Skeletal muscle tissue (tissue), 4 donors: ENCODE data around the gene FBXO9. TPM values are rescaled to one million over a fixed set of nuclear protein-coding genes. Genes with fewer than 3 reads are reported as not detected.

ENCODE experiments used
- H3K27ac ChIP-seq: one replicate; pipeline ENCODE4 v1.7.0; 2013; ENCODE audit warnings: mild to moderate bottlenecking, low read depth, low read length, inconsistent platforms
- H3K27me3 ChIP-seq, 3 donors: one replicate each; pipeline ENCODE4 v1.7.0; 2013; ENCODE audit warnings: low read length in 3 of 3; ENCODE audit not compliant: control insufficient read depth in 3 of 3, insufficient read depth in 3 of 3
- H3K36me3 ChIP-seq, 3 donors: one replicate each; pipeline ENCODE4 v1.7.0; 2013; ENCODE audit warnings: low read length in 3 of 3; ENCODE audit not compliant: control insufficient read depth in 3 of 3, insufficient read depth in 3 of 3
- H3K4me1 ChIP-seq, 3 donors: one replicate each; pipeline ENCODE4 v1.7.0; 2013; ENCODE audit warnings: low read length in 3 of 3, mild to moderate bottlenecking in 3 of 3; ENCODE audit not compliant: control insufficient read depth in 3 of 3, insufficient read depth in 3 of 3
- H3K4me3 ChIP-seq, 3 donors: one replicate each; pipeline ENCODE4 v1.7.0; 2013; ENCODE audit warnings: low read length in 3 of 3
- H3K9ac ChIP-seq, 3 donors: one replicate each; pipeline ENCODE4 v1.7.0; 2013; ENCODE audit warnings: low read length in 3 of 3, mild to moderate bottlenecking in 3 of 3, moderate library complexity in 2 of 3, low read depth in 1 of 3
- H3K9me3 ChIP-seq, 3 donors: one replicate each; pipeline ENCODE4 v1.7.0; 2013; ENCODE audit warnings: low read length in 3 of 3; ENCODE audit not compliant: control insufficient read depth in 3 of 3
- total RNA-seq: library from RNA; depleted of rRNA; stranded (reverse); fragments of >200 nt; gene quantifications from one replicate; pipeline ENCODE4 v1.2.3, GENCODE V29; 2014
- donor health status: Osteomylitis.

The FBXO9 gene
- total RNA-seq, 1 donor from 2014 or later, result 30.8 TPM

GRCh38 chr6:53103993-53104675 is 38.9 kb downstream of the FBXO9 start:
- Histone ChIP-seq H3K9ac (no peak overlapping the region), H3K27ac (no peak overlapping the region), H3K4me3 (no peak overlapping the region), H3K36me3 (peaks cover 15 to 34% (median 19%) of the 10 kb centered on the region in 3 donors), H3K27me3 (no peaks in the 10 kb centered on the region), H3K4me1 (no peaks in the 10 kb centered on the region), H3K9me3 (no peaks in the 10 kb centered on the region)

- Histone ChIP-seq H3K9ac (no peak overlapping the region), H3K27ac (no peak overlapping the region), H3K9me3 (no peaks in the 10 kb centered on the region), H3K4me1 (no peaks in the 10 kb centered on the region), H3K36me3 (peaks cover 12 to 34% (median 19%) of the 10 kb centered on the region in 3 donors), H3K4me3 (no peak overlapping the region), H3K27me3 (no peaks in the 10 kb centered on the region)
Observed at GRCh38 chr6:53104916-53105315, 39.7 kb downstream of the FBXO9 start.

DNA sequence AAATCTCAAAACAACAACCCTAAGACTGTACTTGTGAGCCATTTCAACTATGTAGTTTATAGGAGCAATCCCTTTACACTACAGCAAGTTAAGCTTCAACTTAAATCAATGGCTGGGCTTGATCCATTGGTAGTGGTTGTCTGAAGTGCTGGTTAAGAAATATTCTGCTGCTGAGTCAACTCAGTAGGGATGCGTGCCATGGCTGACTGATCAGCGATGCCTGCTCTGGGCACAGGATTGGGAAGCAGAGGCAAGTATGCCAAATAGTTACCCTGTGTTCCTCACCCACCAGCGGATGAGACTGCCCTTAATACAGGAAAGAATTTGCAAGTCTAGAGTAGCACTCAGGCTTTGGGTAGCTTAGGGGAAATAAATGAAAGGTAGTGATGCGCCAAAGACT is 41.9 kb downstream of the FBXO9 start:
- H3K27ac ChIP-seq, result no peak overlapping the region
- H3K4me3 ChIP-seq, result no peak overlapping the region
- H3K9ac ChIP-seq, result no peak overlapping the region

GRCh38 chr6:53109612-53110011 is 44.4 kb downstream of the FBXO9 start:
- no peak overlapping the region for H3K9ac ChIP-seq
- H3K27me3 ChIP-seq, result no peaks in the 10 kb centered on the region
- H3K4me1 ChIP-seq, result no peaks in the 10 kb centered on the region
- peaks cover 0 to 4% (median 3%) of the 10 kb centered on the region in 3 donors for H3K36me3 ChIP-seq
- H3K27ac ChIP-seq, result no peak overlapping the region
- H3K4me3 ChIP-seq, result no peak overlapping the region
- no peaks in the 10 kb centered on the region for H3K9me3 ChIP-seq

More for the DNA sequence above, 41.9 kb downstream of the FBXO9 start:
- Histone ChIP-seq H3K9me3 (no peaks in the 10 kb centered on the region), H3K27me3 (no peaks in the 10 kb centered on the region), H3K4me1 (no peaks in the 10 kb centered on the region), H3K36me3 (peaks cover 2 to 17% (median 7%) of the 10 kb centered on the region in 3 donors)

- Histone ChIP-seq H3K27ac (no peak overlapping the region), H3K9ac (no peak overlapping the region), H3K9me3 (no peaks in the 10 kb centered on the region), H3K4me3 (no peak overlapping the region), H3K36me3 (peaks cover 0 to 3% (median 0%) of the 10 kb centered on the region in 3 donors), H3K4me1 (no peaks in the 10 kb centered on the region), H3K27me3 (peaks cover 0 to 4% (median 0%) of the 10 kb centered on the region in 3 donors)
Observed at GRCh38 chr6:53111865-53112264, 46.7 kb downstream of the FBXO9 start.

GRCh38 chr6:53112404-53112803 is 47.2 kb downstream of the FBXO9 start:
- no peaks in the 10 kb centered on the region for H3K4me1 ChIP-seq
- no peaks in the 10 kb centered on the region for H3K9me3 ChIP-seq
- no peak overlapping the region for H3K27ac ChIP-seq
- no peak overlapping the region for H3K4me3 ChIP-seq
- peaks cover 0 to 4% (median 0%) of the 10 kb centered on the region in 3 donors for H3K27me3 ChIP-seq
- no peak overlapping the region for H3K9ac ChIP-seq
- peaks cover 0 to 3% (median 0%) of the 10 kb centered on the region in 3 donors for H3K36me3 ChIP-seq

GRCh38 chr6:53112871-53113270 is 47.7 kb downstream of the FBXO9 start:
- Histone ChIP-seq H3K27me3 (peaks cover 0 to 4% (median 0%) of the 10 kb centered on the region in 3 donors), H3K4me3 (no peak overlapping the region), H3K27ac (no peak overlapping the region), H3K4me1 (no peaks in the 10 kb centered on the region), H3K9ac (no peak overlapping the region), H3K9me3 (no peaks in the 10 kb centered on the region), H3K36me3 (peaks cover 0 to 3% (median 0%) of the 10 kb centered on the region in 3 donors)

GRCh38 chr6:53113742-53114141 is 48.5 kb downstream of the FBXO9 start:
- peaks cover 0 to 3% (median 0%) of the 10 kb centered on the region in 3 donors for H3K36me3 ChIP-seq
- no peak overlapping the region for H3K4me3 ChIP-seq
- no peaks in the 10 kb centered on the region for H3K4me1 ChIP-seq
- H3K27me3 ChIP-seq, result peaks cover 0 to 4% (median 0%) of the 10 kb centered on the region in 3 donors
- no peak overlapping the region for H3K9ac ChIP-seq
- no peaks in the 10 kb centered on the region for H3K9me3 ChIP-seq
- H3K27ac ChIP-seq, result no peak overlapping the region

DNA sequence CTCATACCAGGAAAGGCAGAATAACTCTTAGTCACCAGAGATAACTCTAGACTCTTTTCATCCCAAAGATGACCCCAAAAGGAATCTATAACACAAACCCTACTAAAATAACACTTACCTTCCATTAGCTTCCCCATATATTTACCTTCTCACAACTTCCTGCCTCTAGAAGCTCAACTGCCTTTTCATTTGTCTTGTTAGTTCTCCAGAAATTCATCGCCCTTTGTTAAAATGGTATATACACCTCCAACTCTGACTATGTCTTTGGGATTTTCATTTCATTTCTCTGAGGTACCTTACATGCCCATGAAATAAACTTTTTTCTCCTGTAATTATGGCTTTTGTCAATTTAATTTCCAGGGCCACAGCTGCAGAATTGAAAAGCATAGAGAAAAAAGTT is 49.9 kb downstream of the FBXO9 start:
- peaks cover 0 to 4% (median 0%) of the 10 kb centered on the region in 3 donors for H3K27me3 ChIP-seq
- H3K36me3 ChIP-seq, result no peaks in the 10 kb centered on the region
- peaks cover 0 to 4% (median 2%) of the 10 kb centered on the region in 3 donors for H3K4me1 ChIP-seq
- H3K9ac ChIP-seq, result no peak overlapping the region
- H3K9me3 ChIP-seq, result no peaks in the 10 kb centered on the region
- no peak overlapping the region for H3K27ac ChIP-seq
- H3K4me3 ChIP-seq, result no peak overlapping the region

DNA sequence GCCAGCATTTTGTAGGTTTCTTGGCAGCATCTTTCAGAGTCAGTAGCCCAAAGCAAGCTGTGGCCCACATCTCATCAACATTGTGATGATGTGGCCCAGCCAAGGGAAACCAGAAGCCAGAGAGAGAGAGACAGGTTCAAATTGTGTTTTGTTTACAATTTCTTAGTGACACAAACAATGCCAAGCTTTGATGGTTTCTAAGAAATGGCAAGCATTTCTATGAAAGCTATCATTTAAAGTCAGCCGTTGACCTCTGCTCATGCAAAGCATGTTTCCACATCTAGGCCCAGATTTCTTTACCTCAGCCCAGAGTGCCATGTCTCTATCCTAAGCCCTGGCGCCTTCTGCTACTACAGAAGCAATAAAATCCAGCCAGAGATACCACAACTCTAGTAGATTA is 50.5 kb downstream of the FBXO9 start:
- H3K36me3 ChIP-seq, result no peaks in the 10 kb centered on the region
- no peak overlapping the region for H3K27ac ChIP-seq
- peaks cover 0 to 4% (median 2%) of the 10 kb centered on the region in 3 donors for H3K4me1 ChIP-seq
- H3K9me3 ChIP-seq, result no peaks in the 10 kb centered on the region
- H3K4me3 ChIP-seq, result no peak overlapping the region
- no peak overlapping the region for H3K9ac ChIP-seq
- H3K27me3 ChIP-seq, result peaks cover 0 to 4% (median 0%) of the 10 kb centered on the region in 3 donors
